ENCODE data around the gene KLK11.

DNA sequence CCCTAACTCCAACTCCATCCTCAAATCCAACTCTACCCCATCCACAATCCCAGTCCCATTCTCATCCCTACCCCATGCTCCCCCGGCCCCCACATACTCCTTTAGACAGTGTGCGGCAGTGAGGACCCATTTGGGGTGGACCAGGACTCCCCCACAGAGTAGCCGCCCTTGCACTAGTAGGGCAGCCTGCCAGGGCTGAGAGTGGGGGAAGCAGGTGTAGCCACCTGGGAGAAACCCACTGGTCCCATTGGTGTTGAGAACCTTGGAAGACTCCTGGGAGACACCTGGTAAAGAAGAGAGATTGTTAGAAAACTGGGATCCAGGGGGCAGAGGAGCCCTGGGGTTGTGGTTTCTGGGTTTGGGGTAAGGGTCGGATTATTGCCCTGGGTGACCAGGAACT lies 33.9 kb upstream of the KLK11 start:
- no peak for TF ChIP-seq EZH2phosphoT487 (IDR thresholded peaks at IDR 0.05; ENCODE audit: borderline replicate concordance)
- TF ChIP-seq, protein P1, sequence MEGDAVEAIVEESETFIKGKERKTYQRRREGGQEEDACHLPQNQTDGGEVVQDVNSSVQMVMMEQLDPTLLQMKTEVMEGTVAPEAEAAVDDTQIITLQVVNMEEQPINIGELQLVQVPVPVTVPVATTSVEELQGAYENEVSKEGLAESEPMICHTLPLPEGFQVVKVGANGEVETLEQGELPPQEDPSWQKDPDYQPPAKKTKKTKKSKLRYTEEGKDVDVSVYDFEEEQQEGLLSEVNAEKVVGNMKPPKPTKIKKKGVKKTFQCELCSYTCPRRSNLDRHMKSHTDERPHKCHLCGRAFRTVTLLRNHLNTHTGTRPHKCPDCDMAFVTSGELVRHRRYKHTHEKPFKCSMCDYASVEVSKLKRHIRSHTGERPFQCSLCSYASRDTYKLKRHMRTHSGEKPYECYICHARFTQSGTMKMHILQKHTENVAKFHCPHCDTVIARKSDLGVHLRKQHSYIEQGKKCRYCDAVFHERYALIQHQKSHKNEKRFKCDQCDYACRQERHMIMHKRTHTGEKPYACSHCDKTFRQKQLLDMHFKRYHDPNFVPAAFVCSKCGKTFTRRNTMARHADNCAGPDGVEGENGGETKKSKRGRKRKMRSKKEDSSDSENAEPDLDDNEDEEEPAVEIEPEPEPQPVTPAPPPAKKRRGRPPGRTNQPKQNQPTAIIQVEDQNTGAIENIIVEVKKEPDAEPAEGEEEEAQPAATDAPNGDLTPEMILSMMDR (conservative IDR thresholded peaks at IDR 0.05; ENCODE audit: low read length): no peak

All from Loucy (cell line).